IMR-90 (cell line): ENCODE results near the gene LOXL3. TPM values are rescaled to one million over a fixed set of nuclear protein-coding genes. Genes with fewer than 3 reads are reported as not detected.

Experiments used
- ATAC-seq: fragments of 200-7000 bp; cut with Tn5 transposase; 2 replicates; pipeline ENCODE4 v1.9.1; 2020; ENCODE audit warnings: low read depth, mild to moderate bottlenecking, moderate library complexity
- BruUV-seq: library from RNA; stranded (reverse); fragments of 400-500 nt; replicated peaks from 2 replicates; lab custom pipeline; 2021; lab: Mats Ljungman, UMichigan
- CTCF ChIA-PET: fragments of 300-600 bp; formaldehyde crosslinking; extraction: SDS; loops from one replicate; lab custom pipeline; 2021; ENCODE audit warnings: antibody characterized with exemption; lab: Yijun Ruan, JAX
- POLR2A ChIA-PET: fragments of 300-600 bp; sonication (Branson Sonifier 250); formaldehyde crosslinking; loops from one replicate; lab custom pipeline; 2022; ENCODE audit warnings: antibody characterized with exemption; ENCODE audit not compliant: unreplicated experiment; lab: Charles Lee
- DNase-seq: peaks from one replicate; pipeline ENCODE4 v3.0.0; 2013
- H2AFZ ChIP-seq: replicated peaks from 2 replicates; pipeline ENCODE3; 2013; ENCODE audit warnings: low read length, mild to moderate bottlenecking; ENCODE audit not compliant: poor library complexity
- H2AK5ac ChIP-seq: 2 replicates; pipeline ENCODE4 v1.6.1; 2013; ENCODE audit warnings: low read depth, low read length, inconsistent platforms
- H2AK9ac ChIP-seq: replicated peaks from 2 replicates; pipeline ENCODE3; 2013; ENCODE audit warnings: mild to moderate bottlenecking, low read depth, low read length, moderate library complexity; ENCODE audit not compliant: poor library complexity
- H2BK120ac ChIP-seq: 2 replicates; pipeline ENCODE4 v1.6.1; 2013; ENCODE audit warnings: low read depth, low read length, inconsistent platforms
- H2BK15ac ChIP-seq: 3 replicates; pipeline ENCODE4 v1.6.1; 2013; ENCODE audit warnings: low read depth, low read length, inconsistent platforms
- H2BK20ac ChIP-seq: 2 replicates; pipeline ENCODE4 v1.6.1; 2013; ENCODE audit warnings: low read depth, mild to moderate bottlenecking, inconsistent platforms, low read length, moderate library complexity
- H2BK5ac ChIP-seq: 2 replicates; pipeline ENCODE4 v1.6.1; 2013; ENCODE audit warnings: mild to moderate bottlenecking, low read depth, low read length, inconsistent platforms; ENCODE audit not compliant: poor library complexity, severe bottlenecking
- H3K14ac ChIP-seq: replicated peaks from 2 replicates; pipeline ENCODE4 v1.6.1; 2013; ENCODE audit warnings: low read depth, low read length, inconsistent platforms
- H3K18ac ChIP-seq: 2 replicates; pipeline ENCODE4 v1.6.1; 2013; ENCODE audit warnings: low read depth, low read length, control low read depth
- H3K23ac ChIP-seq: 2 replicates; pipeline ENCODE4 v1.6.1; 2013; ENCODE audit warnings: low read depth, low read length, inconsistent platforms
- H3K27ac ChIP-seq: 2 replicates; pipeline ENCODE4 v1.5.1; 2013; ENCODE audit warnings: mild to moderate bottlenecking, control low read depth, low read length; ENCODE audit not compliant: insufficient read depth
- H3K27me3 ChIP-seq: 2 replicates; pipeline ENCODE4 v1.6.1; 2013; ENCODE audit warnings: low read length; ENCODE audit not compliant: control insufficient read depth, insufficient read depth
- H3K36me3 ChIP-seq: 2 replicates; pipeline ENCODE4 v1.6.1; 2013; ENCODE audit warnings: low read length, mixed read lengths; ENCODE audit not compliant: control insufficient read depth, insufficient read depth
- H3K4ac ChIP-seq: 2 replicates; pipeline ENCODE4 v1.6.1; 2013; ENCODE audit warnings: low read depth, low read length, inconsistent platforms
- H3K4me1 ChIP-seq: 2 replicates; pipeline ENCODE4 v1.6.1; 2013; ENCODE audit warnings: low read length, mixed read lengths; ENCODE audit not compliant: control insufficient read depth, insufficient read depth
- H3K4me2 ChIP-seq: 2 replicates; pipeline ENCODE4 v1.6.1; 2013; ENCODE audit warnings: low read depth, mild to moderate bottlenecking, control low read depth, low read length, moderate library complexity
- H3K4me3 ChIP-seq: 2 replicates; pipeline ENCODE4 v1.5.1; 2013; ENCODE audit warnings: low read depth, mild to moderate bottlenecking, control low read depth, low read length, moderate library complexity; ENCODE audit not compliant: insufficient read depth
- H3K56ac ChIP-seq: 2 replicates; pipeline ENCODE4 v1.6.1; 2013; ENCODE audit warnings: low read length, inconsistent platforms; ENCODE audit not compliant: insufficient read depth; ENCODE audit errors: extremely low read depth
- H3K79me1 ChIP-seq, 2 experiments: 2 replicates each; pipeline ENCODE4 v1.6.1; 2013; ENCODE audit warnings: low read length in 2 of 2, inconsistent platforms in 1 of 2, low read depth in 1 of 2
- H3K9ac ChIP-seq: 2 replicates; pipeline ENCODE4 v1.6.1; 2013; ENCODE audit warnings: low read depth, low read length, control low read depth
- H3K9me1 ChIP-seq: 2 replicates; pipeline ENCODE4 v1.6.1; 2013; ENCODE audit warnings: low read length, inconsistent platforms; ENCODE audit not compliant: insufficient read depth
- H3K9me3 ChIP-seq: 2 replicates; pipeline ENCODE4 v1.6.1; 2013; ENCODE audit warnings: low read length; ENCODE audit not compliant: control insufficient read depth, insufficient read depth
- H4K20me1 ChIP-seq: 2 replicates; pipeline ENCODE4 v1.6.1; 2013; ENCODE audit warnings: low read length, inconsistent platforms; ENCODE audit not compliant: insufficient read depth
- H4K5ac ChIP-seq: 2 replicates; pipeline ENCODE4 v1.6.1; 2013; ENCODE audit warnings: mild to moderate bottlenecking, low read depth, low read length, control low read depth
- H4K8ac ChIP-seq, 2 experiments: 2 replicates each; pipeline ENCODE4 v1.6.1; 2013; ENCODE audit warnings: low read depth in 2 of 2, low read length in 2 of 2, control low read depth in 1 of 2, inconsistent platforms in 1 of 2
- H4K91ac ChIP-seq: 2 replicates; pipeline ENCODE4 v1.6.1; 2013; ENCODE audit warnings: low read depth, low read length, inconsistent platforms; ENCODE audit not compliant: insufficient read depth
- MAFK ChIP-seq: IDR thresholded peaks from 2 replicates; pipeline ENCODE4 v1.6.1; 2012; ENCODE audit warnings: low read depth, low read length, improper control_type of control experiment
- WGBS, 2 experiments: methylation state at CpG; one replicate each; pipeline versions ENCODE4 v1.1.5 to v1.1.7; 2013; ENCODE audit warnings: missing lambda C conversion rate in 2 of 2; ENCODE audit not compliant: insufficient read length in 1 of 2; ENCODE audit errors: extremely low coverage in 2 of 2; 5-methylcytosine and 5-hydroxymethylcytosine counted together
- dilution Hi-C: fragments of 300-500 bp; cut with HindIII; formaldehyde crosslinking; loops from one replicate; pipeline ENCODE4 v1.14.3; 2018; ENCODE audit warnings: low sequenced_read_pairs; ENCODE audit not compliant: unreplicated experiment
- in situ Hi-C: fragments of 300-500 bp; cut with MboI; formaldehyde crosslinking; loops from 3 replicates; pipeline ENCODE4 v1.14.3; 2019; ENCODE audit warnings: low sequenced_read_pairs, inconsistent platforms, mixed read lengths
- intact Hi-C: fragments of 100-400 bp; cut with micrococcal nuclease; formaldehyde crosslinking; loops from 2 replicates; pipeline ENCODE4 v1.10.0; 2022
- polyA plus RNA-seq, 3 experiments: library from polyadenylated mRNA; depleted of rRNA; stranded (reverse); fragments of >200 nt; gene quantifications; 2 replicates each; pipeline ENCODE4 v1.2.3, GENCODE V29; 2012; ENCODE audit warnings: low replicate concordance in 1 of 3
- total RNA-seq: library from RNA; depleted of rRNA; stranded (reverse); fragments of >200 nt; gene quantifications from 2 replicates; pipeline ENCODE4 v1.2.3, GENCODE V29; 2012

The LOXL3 gene
- total and polyA plus RNA-seq, 2 of the 4 experiments (the other 2 are of a cell fraction): 17.9 to 23.4 TPM

DNA sequence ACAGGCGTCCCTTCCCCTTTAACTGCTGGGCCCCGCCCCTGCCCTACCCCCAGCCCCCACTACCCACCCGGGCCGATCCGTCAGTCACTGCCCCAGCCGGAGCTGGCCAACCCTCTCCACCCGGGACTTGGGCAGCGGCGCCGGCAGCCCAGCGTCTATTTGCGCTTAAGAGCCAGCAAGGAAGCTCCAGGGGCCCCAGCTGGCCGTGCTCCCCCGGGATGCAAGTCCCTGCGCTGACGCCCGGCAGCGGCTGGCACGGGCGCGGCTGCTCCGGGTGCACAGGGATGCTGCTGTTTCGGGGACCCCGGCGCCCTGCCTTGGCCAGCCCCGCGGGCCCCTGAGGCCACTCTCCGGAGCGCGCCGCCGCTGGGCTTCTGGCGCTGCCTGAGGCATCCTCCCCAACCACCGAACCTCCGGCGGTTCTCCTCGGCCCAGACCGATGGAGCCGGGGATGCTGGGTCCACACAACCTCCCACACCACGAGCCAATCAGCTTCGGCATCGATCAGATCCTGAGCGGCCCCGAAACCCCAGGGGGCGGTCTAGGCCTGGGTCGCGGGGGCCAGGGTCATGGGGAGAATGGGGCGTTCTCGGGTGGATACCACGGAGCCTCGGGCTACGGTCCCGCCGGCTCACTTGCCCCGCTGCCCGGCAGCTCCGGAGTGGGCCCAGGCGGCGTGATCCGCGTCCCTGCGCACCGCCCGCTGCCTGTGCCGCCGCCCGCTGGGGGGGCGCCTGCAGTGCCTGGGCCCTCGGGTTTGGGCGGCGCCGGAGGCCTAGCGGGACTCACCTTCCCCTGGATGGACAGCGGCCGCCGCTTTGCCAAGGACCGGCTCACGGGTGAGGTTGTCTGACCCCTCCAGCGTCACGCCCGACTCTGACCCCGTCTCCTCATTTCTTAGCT lies 39.1 kb downstream of the LOXL3 start, which contains the start of gene TLX2:
Gene TLX2 (plus strand): TSS at position 83 of the 903 bp plus-strand sequence. CDS start 357 bp downstream, at position 440.
- H2BK20ac ChIP-seq: no peak within 1 kb of the TSS
- peak within 1 kb of the TSS; percentile 10 for H2AK9ac ChIP-seq
- H3K27me3 ChIP-seq: peaks cover 86% of the 10 kb centered on the region
- peaks cover 20% of the 10 kb centered on the region for H3K9me3 ChIP-seq
- no peak within 1 kb of the TSS for H3K14ac ChIP-seq
- H3K27ac ChIP-seq: no peak within 1 kb of the TSS
- H3K4me3 ChIP-seq: no peak within 1 kb of the TSS
- peak within 1 kb of the TSS; percentile 70 for H2AFZ ChIP-seq
- in situ Hi-C loops (no loop called here), dilution Hi-C loops (no loop called here), intact Hi-C loops (no loop called here)
- H3K9ac ChIP-seq: no peak within 1 kb of the TSS
- H4K8ac ChIP-seq: no peak within 1 kb of the TSS
- peak within 1 kb of the TSS; percentile 10; the same call in 1 of the 2 replicates for H2AK5ac ChIP-seq
- H3K56ac ChIP-seq: no peak within 1 kb of the TSS
- no peaks in the 10 kb centered on the region for H3K79me1 ChIP-seq
- ATAC-seq: peak; percentile 6; the same call in 1 of the 2 replicates
- H2BK15ac ChIP-seq: no peak within 1 kb of the TSS
- H3K4me2 ChIP-seq: no peak within 1 kb of the TSS
- H2BK5ac ChIP-seq: no peak within 1 kb of the TSS
- H2BK120ac ChIP-seq: no peak within 1 kb of the TSS
- no peak within 1 kb of the TSS for H4K5ac ChIP-seq
- no peak within 1 kb of the TSS for H3K18ac ChIP-seq
- no peak within 1 kb of the TSS for H3K4ac ChIP-seq
- no peak for DNase-seq
- H4K20me1 ChIP-seq: 0 out of 2 replicates have a peak, but pooled peaks cover 5% of the 10 kb centered on the region
- POLR2A ChIA-PET: interaction anchor here (0.6 kb wide), 1 partner anchor 31 kb away, joined by 3 read pairs; no protein-coding TSS in a partner anchor
- peak within 1 kb of the TSS; percentile 63; the same call in 1 of the 2 replicates for H3K23ac ChIP-seq
- no peak for TF ChIP-seq MAFK
- H4K91ac ChIP-seq: no peak within 1 kb of the TSS
- H3K9me1 ChIP-seq: no peaks in the 10 kb centered on the region
- no peaks in the 10 kb centered on the region for H3K4me1 ChIP-seq
- BruUV-seq: no TSS peak
- CTCF ChIA-PET: no interaction called here
- H3K36me3 ChIP-seq: no peaks in the 10 kb centered on the region
- WGBS, 2 experiments: 7% methylated on average over 31 of the region's 82 CpGs; no CpG with 5 or more reads in 1 of the 2 experiments
